HuH-7 (cell line): Measurements from ENCODE around the gene SFMBT2.
"Not testable (repeated sequence)": the region's sequence is repeated elsewhere in the genome, so short reads cannot be mapped to it uniquely, and the experiment has no call there.

ENCODE experiments used
- DNase-seq: peaks from one replicate; pipeline ENCODE4 v3.0.0; 2011; ENCODE audit warnings: low spot score

SFMBT2 gene

DNA sequence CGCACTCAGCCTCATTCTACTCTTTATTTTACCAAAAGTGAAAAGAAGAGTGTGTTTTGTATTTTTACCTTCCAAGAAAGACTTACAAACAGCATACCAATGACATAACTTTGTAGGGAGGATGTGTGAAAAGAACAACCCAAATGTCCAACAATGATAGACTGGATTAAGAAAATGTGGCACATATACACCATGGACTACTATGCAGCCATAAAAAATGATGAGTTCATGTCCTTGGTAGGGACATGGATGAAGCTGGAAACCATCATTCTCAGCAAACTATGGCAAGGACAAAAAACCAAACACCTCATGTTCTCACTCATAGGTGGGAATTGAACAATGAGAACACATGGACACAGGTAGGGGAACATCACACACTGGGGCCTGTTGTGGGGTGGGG lies 228.5 kb downstream of the SFMBT2 start:
- not testable (repeated sequence) for DNase-seq

DNA sequence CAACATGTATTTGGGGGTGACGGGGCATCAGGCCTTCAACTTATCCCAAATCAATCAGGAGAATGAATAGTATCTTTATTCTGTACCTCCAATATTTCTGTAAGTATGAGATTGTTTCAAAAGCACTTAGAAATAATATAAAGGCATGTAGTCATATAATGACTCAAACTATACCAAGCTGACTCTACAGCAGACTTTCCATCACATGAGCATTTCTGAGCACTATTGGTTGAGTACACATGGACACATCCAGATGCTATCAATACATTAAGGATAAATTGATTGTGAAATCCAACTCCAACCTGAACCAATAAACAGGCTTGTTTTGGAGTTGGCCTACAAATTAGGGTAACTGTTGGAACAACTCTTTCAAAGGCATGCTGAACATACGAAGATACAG lies 229.4 kb downstream of the SFMBT2 start:
- DNase-seq: no peak

DNA sequence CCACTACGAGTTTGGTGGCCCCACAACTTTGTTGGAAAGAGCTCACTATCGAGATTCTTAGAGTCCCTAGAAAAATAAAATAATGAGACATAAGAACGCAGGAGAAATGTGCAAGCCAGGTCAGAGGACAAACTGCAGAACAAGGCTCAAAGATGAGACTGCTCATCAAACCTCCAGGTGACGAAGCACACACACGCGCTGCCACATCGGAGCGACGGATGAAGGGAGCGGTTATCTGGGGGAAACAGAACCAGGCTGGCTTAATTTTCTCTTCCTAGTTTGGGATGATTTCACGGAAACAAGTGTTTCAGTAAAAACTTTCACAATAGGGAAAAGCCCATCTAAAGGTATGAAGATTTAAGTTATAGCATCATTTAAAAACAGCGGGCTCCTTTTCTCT lies 231.3 kb downstream of the SFMBT2 start:
- no peak for DNase-seq

DNA sequence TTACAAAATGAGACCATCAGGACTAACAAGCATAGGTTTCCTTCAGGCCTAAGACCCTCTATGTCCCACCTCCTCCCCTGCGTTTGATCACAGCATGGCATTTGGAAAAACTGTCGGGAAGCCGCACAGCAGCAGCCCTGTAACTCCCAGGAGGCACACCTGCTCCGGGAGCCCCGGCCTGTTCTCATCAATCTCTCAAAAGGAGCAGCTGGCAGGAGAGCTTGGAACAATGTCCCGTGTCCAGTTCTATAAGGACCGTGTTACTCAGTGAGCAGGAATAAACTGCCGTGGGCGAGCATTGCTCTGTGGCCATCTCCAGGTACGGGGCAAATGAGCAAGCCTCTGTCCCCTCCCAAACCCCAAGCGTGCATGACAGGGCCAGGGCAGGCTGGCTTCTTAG lies 236.9 kb downstream of the SFMBT2 start:
- no peak for DNase-seq

DNA sequence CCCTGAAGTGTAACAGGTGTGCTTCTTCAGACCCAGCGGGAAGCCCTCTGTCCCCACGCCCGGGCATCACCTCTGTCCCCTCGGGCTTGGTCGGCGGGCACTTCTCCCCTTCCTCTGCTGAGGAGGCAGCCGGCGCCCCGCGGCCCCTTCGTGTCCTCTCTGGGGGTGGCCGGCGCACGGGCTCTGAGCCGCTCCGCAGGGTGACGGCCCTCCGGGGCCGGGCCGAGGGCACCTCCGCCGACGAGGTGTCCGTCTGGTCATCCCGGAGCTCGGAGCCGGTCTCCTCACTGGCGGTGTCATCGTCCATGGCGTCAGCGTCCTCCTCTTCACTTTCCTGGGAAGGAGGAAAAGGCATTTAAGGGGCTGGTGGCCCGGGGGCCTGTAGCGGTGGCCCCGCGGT lies 239.0 kb downstream of the SFMBT2 start:
- DNase-seq: no peak

DNA sequence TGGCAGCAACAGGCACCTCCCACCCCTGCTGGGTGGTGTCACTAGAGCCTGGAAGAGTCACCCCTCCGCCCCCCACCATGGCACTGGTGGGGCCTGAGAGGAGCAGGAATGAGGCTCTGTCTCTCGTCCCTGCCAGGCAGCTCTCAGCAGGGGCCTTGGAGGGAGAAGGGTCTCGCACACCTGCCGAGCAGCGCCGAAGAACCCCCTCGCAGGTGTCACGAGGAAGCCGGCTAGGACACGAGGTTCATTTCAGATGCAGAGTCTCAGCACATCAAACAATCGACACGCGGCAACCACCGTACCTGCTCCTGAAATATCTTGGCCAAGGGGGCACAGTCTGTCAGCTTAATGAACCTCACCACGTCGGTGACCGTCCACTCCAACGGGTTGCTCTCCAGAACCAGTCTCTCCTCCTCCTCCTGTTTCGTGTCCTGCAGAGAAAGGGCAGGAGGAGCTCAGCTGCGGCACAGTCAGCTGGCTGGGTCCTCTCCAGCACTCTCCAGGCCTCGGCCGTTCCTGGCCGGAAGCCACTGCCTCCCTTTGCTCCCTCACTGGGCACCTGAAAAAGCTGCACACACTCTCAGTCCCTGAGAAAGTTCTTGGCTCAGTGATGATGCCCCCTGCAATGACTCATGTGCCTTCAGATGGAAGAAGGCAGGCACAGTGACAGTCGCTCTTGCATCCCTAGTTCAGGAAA lies 240.1 kb downstream of the SFMBT2 start:
- DNase-seq: no peak

DNA sequence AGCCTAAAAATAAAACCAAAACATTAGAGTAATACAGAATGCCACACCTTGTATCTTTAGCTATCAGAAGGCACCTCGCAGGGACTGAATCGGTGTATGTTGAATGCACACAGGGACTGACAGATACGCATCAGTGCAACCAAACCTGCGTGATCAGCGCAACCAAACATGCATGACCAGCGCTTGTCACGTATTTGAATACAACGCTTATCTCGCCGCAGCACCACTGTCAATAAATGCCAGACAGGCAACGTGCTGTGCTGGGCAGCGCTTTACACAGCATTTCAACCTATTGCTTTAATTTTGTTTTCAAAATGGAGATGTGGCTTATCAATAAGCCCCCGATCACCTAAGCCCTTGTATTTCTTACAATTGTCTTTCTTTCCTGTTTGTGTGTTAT lies 242.4 kb downstream of the SFMBT2 start:
- DNase-seq: no peak

DNA sequence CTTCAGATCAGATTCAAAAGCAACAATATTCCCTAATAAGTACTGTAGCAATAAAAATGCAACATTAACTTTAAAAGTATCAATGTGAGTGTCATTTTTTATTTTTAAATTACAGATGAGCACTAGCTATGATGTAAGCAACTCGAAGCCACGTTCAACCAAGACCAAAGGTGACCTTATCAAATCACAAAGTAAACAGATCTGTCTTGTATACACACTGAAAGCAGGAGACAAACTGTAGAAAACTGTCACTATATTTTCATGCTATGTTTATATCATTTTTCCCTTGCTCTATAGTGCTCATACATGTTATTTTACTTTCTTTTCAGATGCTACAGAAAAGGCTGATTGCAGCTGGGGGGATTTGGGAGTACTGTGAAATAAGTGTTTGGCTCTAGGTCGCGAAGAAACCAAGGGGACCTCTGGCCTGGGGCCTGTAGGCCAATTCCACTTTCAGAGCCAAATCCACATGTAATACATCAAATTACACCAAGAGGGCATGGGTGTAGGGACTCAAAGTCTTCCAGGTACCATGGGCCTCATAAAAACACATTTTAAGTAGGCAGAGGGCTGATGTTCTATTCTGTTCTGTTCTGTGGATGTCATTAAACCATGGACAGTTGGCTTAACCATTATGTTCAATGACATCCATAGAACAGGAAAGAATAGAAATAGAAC lies 245.2 kb downstream of the SFMBT2 start:
- no peak for DNase-seq

DNA sequence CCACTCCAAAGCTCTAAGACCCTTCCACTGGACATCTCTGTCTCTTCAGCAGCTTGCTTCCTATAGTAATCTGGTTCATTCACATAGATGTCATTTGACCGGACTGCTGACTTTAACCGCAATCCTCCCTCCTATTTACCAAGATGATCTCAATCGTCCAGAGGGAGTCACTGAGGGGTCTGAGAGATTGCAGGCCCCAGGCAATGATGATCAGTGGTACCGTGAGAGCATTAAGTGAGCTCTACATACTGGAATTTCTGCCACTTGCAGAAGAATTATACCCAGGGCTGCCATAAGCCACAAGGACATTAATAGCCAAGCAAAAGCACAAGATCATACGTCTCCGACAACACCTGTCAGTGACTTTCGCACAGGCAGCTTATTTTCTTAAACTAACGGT lies 245.9 kb downstream of the SFMBT2 start:
- no peak for DNase-seq

DNA sequence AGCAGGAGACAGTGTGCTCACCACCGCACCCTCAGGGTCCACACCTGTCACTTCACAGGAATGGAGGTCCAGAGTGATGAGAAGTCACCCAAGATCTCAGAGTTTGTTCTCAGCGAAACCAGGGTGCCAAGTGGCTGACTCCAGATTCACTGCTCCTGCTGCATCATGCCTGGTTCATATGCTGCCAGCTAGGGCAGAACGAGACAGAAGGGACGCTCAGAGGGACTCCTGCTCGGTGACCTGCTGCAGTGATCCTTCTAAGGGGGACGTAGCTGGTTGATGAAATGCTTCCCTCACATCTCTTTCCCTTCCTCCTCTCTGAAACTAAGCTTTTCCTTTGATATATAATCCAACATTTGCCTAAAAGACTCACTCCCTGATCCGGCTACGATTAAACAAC lies 248.5 kb downstream of the SFMBT2 start:
- no peak for DNase-seq

DNA sequence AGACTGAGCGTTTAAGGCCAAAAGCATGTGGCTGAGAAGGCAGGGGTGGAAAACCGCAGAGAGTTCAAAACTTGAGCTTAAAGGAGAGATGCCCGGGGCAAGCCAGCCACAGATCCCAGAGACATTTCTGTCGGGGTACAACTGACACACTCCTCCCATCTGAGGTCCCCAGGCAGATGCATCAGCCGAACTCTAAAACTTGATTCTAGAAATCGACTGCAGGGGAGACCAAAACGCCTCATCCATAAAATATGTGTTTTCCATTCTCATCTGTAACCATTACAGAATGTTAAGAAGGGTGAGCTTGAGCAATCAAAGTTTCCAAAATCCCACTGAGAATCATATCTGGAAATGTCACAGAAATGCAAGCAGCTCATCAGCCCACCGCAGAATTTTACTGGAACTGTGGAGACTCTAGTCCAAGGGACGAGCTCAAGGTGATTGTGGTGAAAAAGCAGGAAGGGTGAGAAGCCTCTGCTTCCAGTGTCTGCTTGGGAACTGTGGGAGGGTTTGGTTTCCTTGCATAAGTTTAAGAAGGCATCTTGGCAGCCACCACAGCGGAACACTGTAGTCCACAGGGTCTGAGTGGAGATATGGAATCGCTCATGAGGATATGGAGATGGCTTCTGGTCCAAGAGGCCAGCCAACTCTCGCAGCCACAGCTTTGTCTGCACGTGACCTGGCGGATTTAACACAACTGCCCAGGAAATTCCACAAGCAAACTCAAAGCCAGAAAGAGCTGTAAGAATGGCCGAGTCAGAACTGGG lies 249.2 kb downstream of the SFMBT2 start:
- no peak for DNase-seq

DNA sequence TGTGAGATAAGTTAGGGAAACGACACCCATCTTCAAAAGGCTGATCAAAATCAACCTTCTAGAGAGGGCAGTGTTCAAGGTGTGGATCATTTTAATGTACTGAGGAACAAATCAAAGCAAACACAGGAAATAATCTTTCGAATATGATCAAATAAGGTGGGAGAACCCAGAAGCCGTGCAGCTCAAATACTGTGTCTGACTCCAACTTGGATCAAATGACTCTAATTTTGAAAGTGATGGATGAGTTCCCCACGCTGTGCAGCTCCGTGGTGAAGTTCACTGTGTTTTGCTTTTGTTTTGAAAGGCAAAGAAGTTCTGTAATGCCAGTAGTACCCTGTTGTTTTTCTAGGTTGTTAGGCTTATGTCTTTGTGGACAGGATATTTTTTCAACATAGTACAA lies 250.9 kb downstream of the SFMBT2 start:
- DNase-seq: no peak

DNA sequence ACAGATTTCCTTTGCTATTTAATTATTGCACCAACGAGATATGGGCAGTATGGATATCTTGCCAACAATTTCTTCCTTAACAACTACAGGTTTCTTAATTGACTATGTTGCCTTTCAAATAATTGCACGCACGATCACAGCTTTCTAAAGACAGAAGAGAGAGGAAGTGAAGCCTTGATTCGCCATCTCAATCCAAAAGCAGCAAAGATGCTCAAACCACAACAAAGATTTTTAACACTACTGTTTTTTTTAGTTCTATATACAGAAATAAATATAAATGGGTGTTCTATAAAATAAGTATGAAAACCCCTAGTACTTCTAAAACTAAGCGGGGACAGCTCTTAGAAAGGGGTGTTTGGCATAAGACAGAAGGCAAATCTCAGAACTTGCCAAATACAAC lies 251.3 kb downstream of the SFMBT2 start:
- DNase-seq: no peak

DNA sequence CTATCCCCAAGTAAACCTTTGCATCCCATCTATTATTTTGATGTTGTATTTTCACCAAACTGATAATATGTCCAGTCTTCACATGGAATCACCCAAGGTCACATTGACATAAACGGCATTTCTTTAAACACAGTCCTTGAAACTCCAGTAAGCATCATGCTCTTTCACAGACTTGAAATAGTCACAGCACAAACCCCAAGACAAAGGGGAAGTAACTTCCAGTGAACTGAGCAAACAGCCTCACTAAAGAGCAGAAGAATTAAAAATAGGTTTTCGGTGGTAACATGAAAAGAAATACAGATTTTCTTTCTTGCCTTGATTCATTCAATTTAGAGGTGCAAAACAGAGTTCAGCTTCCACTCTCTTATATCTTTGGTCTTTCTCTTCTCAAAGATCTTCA lies 253.7 kb downstream of the SFMBT2 start:
- DNase-seq: no peak

DNA sequence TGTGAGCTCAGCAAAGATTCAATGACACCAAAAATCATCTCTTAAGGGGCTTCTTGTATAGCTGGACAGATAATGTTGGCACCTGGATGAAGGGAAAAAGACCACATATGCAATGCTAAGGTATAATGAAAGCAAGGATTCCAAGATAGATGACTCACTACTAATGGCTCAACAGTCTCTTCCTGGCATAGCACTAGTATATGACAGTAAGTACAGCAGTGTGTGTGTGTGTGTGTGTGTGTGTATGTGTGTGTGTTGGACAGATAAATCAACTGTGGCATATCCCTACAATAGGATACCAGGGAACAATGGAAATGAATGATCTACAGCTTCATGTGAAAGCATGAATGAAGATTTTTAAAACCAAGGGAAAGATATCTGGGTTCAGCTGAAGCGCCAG lies 257.1 kb downstream of the SFMBT2 start:
- no peak for DNase-seq

DNA sequence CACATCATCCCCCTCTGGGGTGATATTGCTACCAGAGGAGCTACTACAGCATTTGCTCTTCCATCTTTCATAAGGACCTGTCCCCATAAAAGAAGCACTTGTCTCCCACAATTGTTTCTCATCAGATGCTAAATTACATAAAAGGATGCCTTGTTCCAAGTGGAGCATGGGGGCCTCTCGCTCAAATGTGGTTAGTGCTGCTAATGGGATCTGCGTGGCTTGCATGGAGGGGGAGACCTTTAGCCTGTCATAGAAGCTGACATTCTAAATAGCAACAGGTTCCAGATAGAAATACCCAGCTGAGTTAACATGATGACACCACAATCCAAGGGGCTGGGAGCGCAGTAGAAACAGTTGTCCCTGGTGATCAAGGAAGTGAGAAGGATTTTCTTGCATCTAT lies 257.9 kb downstream of the SFMBT2 start:
- DNase-seq: no peak

DNA sequence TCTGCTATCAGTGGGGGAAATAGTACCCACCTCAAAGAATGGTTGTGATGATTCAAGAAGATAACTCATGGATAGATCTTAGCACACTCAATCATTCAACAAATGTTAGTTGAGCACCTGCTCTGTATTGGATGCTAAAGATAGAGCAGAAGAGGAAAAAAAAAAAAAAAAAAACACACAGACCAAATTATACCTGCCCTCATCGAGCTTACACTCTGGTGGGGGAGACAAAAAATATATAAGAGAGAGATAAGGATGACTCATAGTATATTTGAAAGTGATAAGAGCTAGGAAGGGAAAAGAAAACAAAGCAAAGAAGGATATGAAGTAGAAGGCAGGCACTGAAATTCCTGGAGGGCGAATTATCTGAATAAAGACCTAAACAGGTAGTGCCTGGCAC lies 258.5 kb downstream of the SFMBT2 start:
- DNase-seq: no peak

DNA sequence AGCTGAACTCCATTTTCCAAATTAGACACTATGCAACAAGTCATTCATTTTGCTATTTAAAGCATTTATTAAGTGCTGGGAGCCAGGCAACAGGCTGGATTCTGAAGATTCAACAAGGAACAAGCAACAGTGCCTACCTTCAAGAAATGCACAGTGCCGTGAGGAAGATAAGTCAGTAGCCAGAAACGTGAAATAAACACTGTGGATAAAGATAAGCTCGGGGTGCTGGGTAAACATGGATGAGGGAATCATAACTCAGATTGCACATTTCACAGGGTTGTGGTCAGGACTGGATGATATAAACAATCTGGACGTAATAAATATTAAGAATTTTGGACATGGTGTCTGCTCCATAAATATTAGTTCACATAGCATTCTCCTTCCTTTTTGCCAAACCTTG lies 259.3 kb downstream of the SFMBT2 start:
- no peak for DNase-seq

DNA sequence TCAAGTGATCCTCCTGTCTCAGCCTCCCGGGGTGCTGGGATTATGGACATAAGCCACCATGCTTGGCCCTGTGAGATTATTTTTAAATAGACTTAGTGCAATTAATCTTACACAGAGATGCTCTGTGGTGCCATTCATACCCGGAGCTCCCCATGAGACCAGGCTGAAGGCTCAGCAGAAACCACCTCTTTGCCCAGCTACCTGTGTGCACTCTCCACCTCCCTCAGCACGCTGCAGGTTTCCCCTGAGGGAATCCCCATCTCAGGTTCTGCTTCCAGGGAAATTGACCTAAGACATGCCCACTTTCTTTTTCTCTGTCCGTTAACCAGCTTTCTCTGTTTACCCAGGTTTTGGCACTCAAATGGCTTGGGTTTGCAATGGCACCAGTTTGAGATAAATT lies 260.5 kb downstream of the SFMBT2 start:
- DNase-seq: no peak

DNA sequence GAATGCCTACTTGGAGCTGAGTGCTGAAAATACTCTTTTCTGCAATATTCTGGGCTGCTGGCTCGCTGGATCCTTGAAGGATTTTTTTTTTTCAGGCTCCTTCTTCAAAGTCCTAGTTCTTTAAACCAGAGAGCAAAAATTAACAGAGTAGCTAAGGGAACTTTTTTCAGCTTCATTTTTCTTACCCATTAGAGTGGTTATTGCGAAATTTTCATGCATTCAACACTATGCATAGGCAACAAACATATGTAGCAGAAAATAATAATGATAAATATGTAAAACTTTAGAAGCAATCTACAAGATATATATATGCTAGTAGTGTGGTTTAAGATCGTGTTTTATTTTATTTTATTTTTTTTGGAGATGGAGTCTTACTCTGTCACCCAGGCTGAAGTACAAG lies 264.6 kb downstream of the SFMBT2 start:
- no peak for DNase-seq

DNA sequence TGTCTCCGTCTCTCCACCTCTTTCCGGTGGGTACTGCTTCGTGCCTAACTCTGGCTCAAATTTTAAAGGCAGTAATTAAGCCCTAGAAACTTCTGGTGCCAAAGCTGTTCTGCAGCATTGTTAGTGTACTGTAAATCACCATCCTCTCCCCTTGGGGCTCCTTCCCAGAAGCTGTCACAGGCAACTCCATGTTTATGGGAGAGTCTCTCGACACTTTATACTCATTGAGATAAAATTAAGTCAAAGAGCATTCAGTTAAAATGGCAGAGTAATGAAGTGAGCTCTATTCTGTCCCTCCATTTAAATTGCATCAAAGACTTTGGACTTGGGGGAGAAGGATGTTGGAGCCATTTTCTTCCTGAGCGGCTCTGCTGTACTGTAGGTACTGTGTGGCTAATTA lies 274.8 kb downstream of the SFMBT2 start:
- no peak for DNase-seq

DNA sequence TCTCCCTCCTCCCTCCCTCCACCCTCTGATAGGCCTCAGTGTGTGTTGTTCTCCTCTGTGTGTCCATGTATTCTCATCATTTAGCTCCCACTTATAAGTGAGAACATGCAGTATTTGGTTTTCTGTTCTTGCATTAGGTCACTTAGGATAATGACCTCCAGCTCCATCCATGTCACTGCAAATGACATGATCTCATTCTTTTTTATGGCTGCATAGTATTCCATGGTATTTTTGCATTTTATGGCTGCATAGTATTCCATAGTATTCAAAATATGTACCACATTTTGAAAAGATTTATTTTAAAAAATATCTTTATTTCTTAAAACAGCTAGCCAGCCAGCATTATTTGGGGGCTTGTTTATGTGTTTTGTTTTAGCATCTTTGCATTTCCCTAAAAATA lies 275.6 kb downstream of the SFMBT2 start:
- no peak for DNase-seq

DNA sequence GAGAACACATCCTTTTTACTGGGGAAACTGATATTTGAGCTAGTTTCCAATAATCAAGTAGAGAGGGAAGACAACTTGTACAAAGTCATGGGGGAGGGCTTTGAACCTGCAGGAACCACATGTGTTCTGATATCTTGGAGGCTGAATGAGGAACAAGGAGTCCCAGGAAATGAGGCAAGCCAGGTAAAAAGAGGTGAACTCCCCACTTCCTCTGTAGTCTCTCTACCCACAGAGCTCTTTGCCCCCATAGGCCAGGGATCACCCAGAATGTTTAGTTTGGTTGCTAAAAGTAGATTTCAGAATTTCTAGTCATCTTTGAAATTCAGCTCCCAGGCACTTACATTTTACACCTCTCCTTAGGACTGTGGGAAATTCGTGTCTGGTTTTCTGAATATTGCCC lies 276.4 kb downstream of the SFMBT2 start:
- no peak for DNase-seq
